GM23248 (cell line): ENCODE results near the gene CMTM8. TPM values are rescaled to one million over a fixed set of nuclear protein-coding genes. Genes with fewer than 3 reads are reported as not detected.
A peak's percentile ranks its signal among the peaks of the same experiment; 100 is the strongest.

Experiments used
- DNase-seq: peaks from one replicate; pipeline ENCODE4 v3.0.0-alpha.2; 2015
- H2AFZ ChIP-seq: fragments of 200-600 bp; sonication (generic); 2 replicates; pipeline ENCODE4 v1.6.1; 2016; ENCODE audit warnings: antibody characterized with exemption
- H3F3A ChIP-seq: fragments of 200-600 bp; sonication (generic); 2 replicates; pipeline ENCODE4 v1.6.1; 2016; ENCODE audit warnings: mild to moderate bottlenecking, antibody characterized with exemption, mixed run types; ENCODE audit not compliant: insufficient read depth
- H3K27ac ChIP-seq: fragments of 200-600 bp; sonication (generic); 2 replicates; pipeline ENCODE4 v1.5.1; 2016; ENCODE audit warnings: mild to moderate bottlenecking
- H3K27me3 ChIP-seq: fragments of 200-600 bp; sonication (generic); replicated peaks from 2 replicates; pipeline ENCODE4 v1.6.1; 2016; ENCODE audit warnings: mild to moderate bottlenecking; ENCODE audit not compliant: insufficient read depth
- H3K36me3 ChIP-seq: fragments of 200-600 bp; sonication (generic); 2 replicates; pipeline ENCODE4 v1.6.1; 2016; ENCODE audit warnings: low read depth, mild to moderate bottlenecking
- H3K4me1 ChIP-seq: fragments of 200-600 bp; sonication (generic); 2 replicates; pipeline ENCODE4 v1.6.1; 2016; ENCODE audit warnings: mild to moderate bottlenecking; ENCODE audit not compliant: insufficient read depth
- H3K4me2 ChIP-seq: fragments of 200-600 bp; sonication (generic); one replicate; pipeline ENCODE4 v1.6.1; 2016; ENCODE audit warnings: mild to moderate bottlenecking; ENCODE audit not compliant: unreplicated experiment
- H3K4me3 ChIP-seq: fragments of 200-600 bp; sonication (generic); 2 replicates; pipeline ENCODE4 v1.5.1; 2016; ENCODE audit warnings: mild to moderate bottlenecking
- H3K79me2 ChIP-seq: fragments of 200-600 bp; sonication (generic); 2 replicates; pipeline ENCODE4 v1.6.1; 2016; ENCODE audit warnings: mild to moderate bottlenecking; ENCODE audit not compliant: insufficient read depth
- H3K9ac ChIP-seq: fragments of 200-600 bp; sonication (generic); 2 replicates; pipeline ENCODE4 v1.6.1; 2016; ENCODE audit warnings: mild to moderate bottlenecking
- H3K9me2 ChIP-seq: fragments of 200-600 bp; sonication (generic); 2 replicates; pipeline ENCODE4 v1.6.1; 2016; ENCODE audit warnings: mixed run types, mild to moderate bottlenecking, moderate library complexity; ENCODE audit not compliant: insufficient read depth
- H3K9me3 ChIP-seq: fragments of 200-600 bp; sonication (generic); one replicate; pipeline ENCODE4 v1.6.1; 2017; ENCODE audit warnings: low read depth
- H4K20me1 ChIP-seq: fragments of 200-600 bp; sonication (generic); 2 replicates; pipeline ENCODE4 v1.6.0; 2016; ENCODE audit not compliant: insufficient read depth
- EZH2 ChIP-seq: fragments of 200-600 bp; sonication (generic); IDR thresholded peaks from 2 replicates; pipeline ENCODE4 v1.6.1; 2018; ENCODE audit warnings: antibody characterized with exemption, mild to moderate bottlenecking; ENCODE audit not compliant: insufficient read depth, poor library complexity, severe bottlenecking
- EZH2phosphoT487 ChIP-seq: fragments of 200-600 bp; sonication (generic); IDR thresholded peaks from 2 replicates; pipeline ENCODE4 v1.6.1; 2018; ENCODE audit warnings: antibody characterized with exemption, moderate library complexity, mild to moderate bottlenecking, low read depth; ENCODE audit not compliant: insufficient read depth
- WGBS, 2 experiments: methylation state at CpG; one replicate each; pipeline ENCODE4 v1.1.6; 2015 to 2017; ENCODE audit warnings: low lambda C conversion rate in 2 of 2, low coverage in 1 of 2; ENCODE audit errors: missing lambda C conversion rate in 2 of 2; 5-methylcytosine and 5-hydroxymethylcytosine counted together
- in situ Hi-C: fragments of 300-500 bp; cut with MboI; formaldehyde crosslinking; loops from 2 replicates; pipeline ENCODE4 v1.15.0; 2020
- polyA plus RNA-seq: library from polyadenylated mRNA; unstranded; fragments of >200 nt; fragmentation: Nextera tagmentation; extraction: Ambion mirVana; gene quantifications from 2 replicates; pipeline ENCODE4 v1.2.1, GENCODE V29; 2016
- total RNA-seq: library from RNA; depleted of rRNA; stranded (reverse); fragments of >200 nt; shearing (Covaris generic); gene quantifications from 2 replicates; pipeline ENCODE4 v1.2.3, GENCODE V29; 2014

Gene CMTM8
- total and polyA plus RNA-seq, 2 experiments from 2014 or later: not detected

DNA sequence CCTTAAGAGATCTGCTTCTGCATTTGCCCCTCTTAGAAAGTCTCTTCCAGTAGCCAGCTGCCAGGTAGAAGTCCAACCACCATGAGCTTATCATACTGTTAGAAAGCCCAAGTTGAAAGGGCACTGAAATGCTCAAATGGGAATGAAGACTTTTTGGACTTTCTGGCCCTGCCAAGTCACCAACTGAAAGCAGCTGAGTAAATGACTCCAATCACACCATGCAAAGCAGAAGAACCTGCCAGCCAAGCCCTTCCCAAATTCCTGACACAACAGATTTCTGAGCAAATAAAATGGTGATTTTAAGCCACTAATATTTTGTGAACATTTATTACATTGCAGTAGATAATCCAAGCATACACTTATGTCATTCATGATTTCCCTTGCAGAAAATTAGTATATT is 2.1 kb upstream of the CMTM8 start:
- in situ Hi-C loops: no loop called here
- H3K27me3 ChIP-seq: peaks cover 78% of the 10 kb centered on the region

DNA sequence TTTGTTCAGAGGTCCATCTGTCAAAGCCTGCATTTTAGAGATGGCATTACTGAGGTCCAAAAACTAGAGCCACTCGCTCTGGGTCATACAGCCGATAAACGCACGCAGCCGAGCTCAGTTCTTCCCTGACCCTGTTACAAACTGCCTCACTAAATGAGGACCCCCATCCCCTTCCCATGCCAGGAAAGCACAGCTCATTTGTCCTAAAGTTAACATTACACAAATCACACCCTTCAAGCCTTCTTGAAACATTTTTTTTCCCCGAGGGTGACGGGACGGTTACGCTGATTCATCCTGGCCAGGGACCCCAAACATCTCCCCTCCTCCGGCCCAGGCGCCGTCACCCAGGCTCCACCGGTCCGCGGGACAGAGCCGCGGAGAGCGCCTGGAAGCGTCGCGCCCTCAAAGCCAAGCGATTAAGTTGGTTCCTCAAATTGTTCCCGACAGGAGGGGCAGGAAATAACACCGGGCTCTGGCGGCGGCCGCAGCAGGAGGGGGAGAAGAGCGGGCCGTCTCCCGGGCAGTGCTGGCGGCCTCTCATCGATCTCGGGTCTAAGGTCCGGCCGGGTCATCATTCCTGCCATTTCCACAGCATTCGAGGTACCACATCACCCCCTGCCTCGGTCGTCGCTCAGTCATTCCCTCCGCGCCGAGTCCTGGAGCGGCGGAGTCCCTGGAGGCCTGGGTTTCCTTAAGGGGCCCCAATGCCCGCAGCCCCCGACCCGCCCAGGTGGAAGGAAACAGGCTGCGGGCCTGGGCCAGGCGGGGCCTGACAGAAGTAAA is 619 bp upstream of the CMTM8 start:
- Histone ChIP-seq H3K9me2 (no peaks in the 10 kb centered on the region), H3K4me1 (no peaks in the 10 kb centered on the region), H3K79me2 (no peaks in the 10 kb centered on the region), H3K27ac (no peak overlapping the region), H3K36me3 (no peaks in the 10 kb centered on the region), H3K9ac (no peak overlapping the region), H3K4me3 (peak overlapping the region; percentile 77), H3K4me2 (peak overlapping the region; percentile 35), H3F3A (no peaks in the 10 kb centered on the region), H3K9me3 (no peaks in the 10 kb centered on the region), H4K20me1 (no peaks in the 10 kb centered on the region), H2AFZ (peak overlapping the region; percentile 56), H3K27me3 (peaks cover 85% of the 10 kb centered on the region)
- in situ Hi-C loops: no loop called here
- DNase-seq: peak; percentile 28
- TF ChIP-seq EZH2 (peak; percentile 71), EZH2phosphoT487 (no peak)
- WGBS, 2 experiments: 9% methylated on average over 47 to 48 of the region's 49 CpGs

More for the DNA sequence above, 2.1 kb upstream of the CMTM8 start:
- Histone ChIP-seq H3K36me3 (no peaks in the 10 kb centered on the region), H3K27ac (no peak overlapping the region), H3K4me2 (no peak overlapping the region), H3K79me2 (no peaks in the 10 kb centered on the region), H3K4me3 (no peak overlapping the region), H3K9me2 (no peaks in the 10 kb centered on the region), H3K9ac (no peak overlapping the region), H2AFZ (no peak overlapping the region), H4K20me1 (no peaks in the 10 kb centered on the region), H3K4me1 (no peaks in the 10 kb centered on the region), H3K9me3 (no peaks in the 10 kb centered on the region), H3F3A (no peaks in the 10 kb centered on the region)
- TF ChIP-seq EZH2phosphoT487: no peak
- TF ChIP-seq EZH2: no peak
- DNase-seq: no peak

- DNase-seq: no peak
- Histone ChIP-seq H3K9me3 (no peaks in the 10 kb centered on the region), H3K9ac (no peak overlapping the region), H3K36me3 (no peaks in the 10 kb centered on the region), H4K20me1 (no peaks in the 10 kb centered on the region), H3F3A (no peaks in the 10 kb centered on the region), H3K27me3 (peaks cover 88% of the 10 kb centered on the region), H2AFZ (peak overlapping the region; percentile 90), H3K9me2 (no peaks in the 10 kb centered on the region), H3K4me1 (no peaks in the 10 kb centered on the region), H3K27ac (no peak overlapping the region), H3K4me2 (peak overlapping the region; percentile 75), H3K79me2 (no peaks in the 10 kb centered on the region), H3K4me3 (peak overlapping the region; percentile 77)
- TF ChIP-seq EZH2 (no peak), EZH2phosphoT487 (no peak)
- 49 to 52% methylated on average over 12 of the region's 12 CpGs for whole genome bisulfite sequencing, 2 experiments
- in situ Hi-C loops: no loop called here
These were observed 1.1 kb downstream of the CMTM8 start for GRCh38 chr3:32239307-32240158.

DNA sequence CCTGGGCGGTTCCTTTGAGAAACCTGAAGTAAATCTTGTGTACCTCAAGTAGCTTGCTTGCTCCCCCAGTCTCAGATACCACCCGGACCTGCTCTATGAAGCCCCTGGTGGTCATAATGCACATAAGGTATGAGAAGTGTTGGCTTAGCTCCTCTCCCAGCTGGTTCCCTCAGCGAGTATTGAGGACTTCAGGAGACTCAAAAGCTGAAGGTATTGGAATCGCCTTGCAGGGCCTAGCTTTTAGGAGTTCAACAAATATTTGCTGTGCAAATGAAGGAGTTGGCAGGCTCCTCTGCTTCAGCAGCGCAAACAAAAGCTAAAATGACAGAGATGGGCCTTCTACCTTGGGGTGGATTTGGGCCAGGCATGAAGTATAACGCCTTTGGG is 1.7 kb downstream of the CMTM8 start:
- Histone ChIP-seq H3K9me2 (no peaks in the 10 kb centered on the region), H2AFZ (no peak overlapping the region), H3K4me1 (no peaks in the 10 kb centered on the region), H3K79me2 (no peaks in the 10 kb centered on the region), H3F3A (no peaks in the 10 kb centered on the region), H3K9me3 (no peaks in the 10 kb centered on the region), H3K4me2 (no peak overlapping the region), H3K27ac (no peak overlapping the region), H3K27me3 (peaks cover 90% of the 10 kb centered on the region), H3K9ac (no peak overlapping the region), H3K36me3 (no peaks in the 10 kb centered on the region), H4K20me1 (no peaks in the 10 kb centered on the region), H3K4me3 (no peak overlapping the region)
- WGBS, 2 experiments: 74% methylated on average over 6 of the region's 6 CpGs
- TF ChIP-seq EZH2phosphoT487 (no peak), EZH2 (no peak)
- in situ Hi-C loops: no loop called here
- DNase-seq: peak; percentile 22
